ENCODE results near the gene CFAP251. TPM values are rescaled to one million over a fixed set of nuclear protein-coding genes. Genes with fewer than 3 reads are reported as not detected.
A peak's percentile ranks its signal among the peaks of the same experiment; 100 is the strongest.

CFAP251 gene
- total RNA-seq, 1 experiment from 2014 or later: 3.0 TPM

GRCh38 chr12:122001466-122002209 is 83.2 kb downstream of the CFAP251 start:
- no peak for DNase-seq (ENCODE audit: low read depth)

GRCh38 chr12:122003651-122004611 is 85.5 kb downstream of the CFAP251 start:
- no peak for DNase-seq (ENCODE audit: low read depth)

GRCh38 chr12:122004633-122005071 is 86.3 kb downstream of the CFAP251 start:
- DNase-seq (ENCODE audit: low read depth): no peak

- no peak for DNase-seq (ENCODE audit: low read depth)
Observed at GRCh38 chr12:122005252-122005776, 86.9 kb downstream of the CFAP251 start.

- no peak for DNase-seq (ENCODE audit: low read depth)
Observed at GRCh38 chr12:122006186-122006926, 88.0 kb downstream of the CFAP251 start.

GRCh38 chr12:122009741-122010140 is 91.3 kb downstream of the CFAP251 start:
- no peak for DNase-seq (ENCODE audit: low read depth)

- no peak for DNase-seq (ENCODE audit: low read depth)
Observed at GRCh38 chr12:122012184-122012583, 93.8 kb downstream of the CFAP251 start.

GRCh38 chr12:122013136-122013535 is 94.7 kb downstream of the CFAP251 start:
- DNase-seq (ENCODE audit: low read depth): no peak

GRCh38 chr12:122013791-122014590 is 95.6 kb downstream of the CFAP251 start:
- no peak for DNase-seq (ENCODE audit: low read depth)

- DNase-seq (ENCODE audit: low read depth): no peak
Observed at GRCh38 chr12:122014781-122015180, 96.4 kb downstream of the CFAP251 start.

GRCh38 chr12:122018457-122018856 is 100.1 kb downstream of the CFAP251 start:
- no peak for DNase-seq (ENCODE audit: low read depth)

- DNase-seq (ENCODE audit: low read depth): no peak
Observed at GRCh38 chr12:122018937-122019336, 100.5 kb downstream of the CFAP251 start.

GRCh38 chr12:122020795-122021192 is 102.4 kb downstream of the CFAP251 start:
- DNase-seq (ENCODE audit: low read depth): no peak

GRCh38 chr12:122021193-122021821 is 102.9 kb downstream of the CFAP251 start:
- DNase-seq (ENCODE audit: low read depth): peak; percentile 39

GRCh38 chr12:122021822-122022392 is 103.5 kb downstream of the CFAP251 start, which contains the start of gene BCL7A:
BCL7A (plus strand) TSS chr12:122021884; CDS start chr12:122022092, 208 bp downstream.
- peak; percentile 78 for DNase-seq (ENCODE audit: low read depth)

GRCh38 chr12:122022393-122023338 is 104.3 kb downstream of the CFAP251 start:
- peak; percentile 48 for DNase-seq (ENCODE audit: low read depth)

GRCh38 chr12:122023339-122024131 is 105.1 kb downstream of the CFAP251 start:
- DNase-seq (ENCODE audit: low read depth): peak; percentile 71

Data from Daoy (cell line).